IPS-18c (cell line): ENCODE data around the gene RNF214.
"Not testable (repeated sequence)": the region's sequence is repeated elsewhere in the genome, so short reads cannot be mapped to it uniquely, and the experiment has no call there.

ENCODE experiments used
- H3K4me3 ChIP-seq: 2 replicates; pipeline ENCODE4 v1.7.0; 2013; ENCODE audit warnings: low read depth, mild to moderate bottlenecking, low read length, moderate library complexity; ENCODE audit not compliant: insufficient read depth
- H3K9me3 ChIP-seq: one replicate; pipeline ENCODE4 v1.6.1; 2013; ENCODE audit warnings: mild to moderate bottlenecking, low read length, moderate library complexity; ENCODE audit not compliant: control insufficient read depth, insufficient read depth

The RNF214 gene

DNA sequence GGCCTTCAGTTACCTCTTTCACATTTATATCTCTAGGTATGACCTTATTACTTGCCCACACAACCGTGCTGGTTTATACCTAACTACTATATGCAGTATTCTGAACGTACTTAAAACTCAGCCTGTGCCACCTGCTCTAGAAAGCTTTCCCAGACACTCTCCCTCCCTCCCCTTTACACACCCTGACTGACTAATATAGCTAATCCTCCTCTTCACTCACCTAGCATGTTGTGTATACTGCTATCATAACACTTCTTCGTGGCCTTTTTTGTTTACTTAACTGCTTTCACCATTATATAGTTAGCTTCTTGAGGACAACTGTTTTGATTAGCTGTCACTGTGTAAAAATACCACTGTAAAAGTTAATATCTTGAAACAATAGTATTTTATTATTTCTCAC, 23.5 kb downstream of the RNF214 start:
- Histone ChIP-seq H3K4me3 (no peak overlapping the region), H3K9me3 (no peaks in the 10 kb centered on the region)

DNA sequence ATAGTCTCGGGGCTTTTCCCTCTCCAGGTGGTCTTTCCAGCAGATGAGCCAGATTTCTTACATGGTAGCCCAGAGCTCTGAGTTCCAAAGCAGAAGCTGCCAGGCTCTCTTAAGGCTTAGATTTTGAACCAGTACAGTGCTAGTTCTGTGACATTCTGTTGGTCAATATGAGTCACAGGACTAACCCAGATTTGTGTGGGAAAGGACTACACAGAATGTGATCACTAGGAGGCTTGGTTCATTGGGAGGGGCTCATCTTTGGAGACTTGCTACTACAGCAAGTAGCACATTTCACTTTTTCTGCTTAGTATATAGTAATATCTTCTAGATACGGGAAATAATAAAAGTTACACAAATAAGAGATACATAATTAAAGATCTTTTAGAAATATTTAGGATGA, 24.1 kb downstream of the RNF214 start:
- Histone ChIP-seq H3K4me3 (no peak overlapping the region), H3K9me3 (no peaks in the 10 kb centered on the region)

DNA sequence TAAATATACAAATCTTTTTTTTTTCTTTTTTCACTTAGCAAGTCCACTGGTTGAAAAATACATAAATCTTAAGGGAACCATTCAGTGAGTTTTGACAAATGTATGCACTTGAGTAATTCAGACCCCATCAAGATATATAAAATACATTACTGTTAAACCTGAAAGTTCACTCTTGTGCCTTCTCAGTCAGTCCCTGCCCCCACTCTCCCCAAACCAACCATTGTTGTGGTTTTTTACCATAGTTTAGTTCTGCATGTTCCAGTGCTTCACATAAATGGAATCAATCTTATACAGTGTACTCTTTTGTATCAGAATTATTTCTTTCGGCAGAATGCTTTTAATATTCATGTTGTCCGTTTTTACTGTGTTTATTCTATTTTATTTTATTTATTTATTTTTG, 26.1 kb downstream of the RNF214 start:
- Histone ChIP-seq H3K4me3 (no peak overlapping the region), H3K9me3 (no peaks in the 10 kb centered on the region)

DNA sequence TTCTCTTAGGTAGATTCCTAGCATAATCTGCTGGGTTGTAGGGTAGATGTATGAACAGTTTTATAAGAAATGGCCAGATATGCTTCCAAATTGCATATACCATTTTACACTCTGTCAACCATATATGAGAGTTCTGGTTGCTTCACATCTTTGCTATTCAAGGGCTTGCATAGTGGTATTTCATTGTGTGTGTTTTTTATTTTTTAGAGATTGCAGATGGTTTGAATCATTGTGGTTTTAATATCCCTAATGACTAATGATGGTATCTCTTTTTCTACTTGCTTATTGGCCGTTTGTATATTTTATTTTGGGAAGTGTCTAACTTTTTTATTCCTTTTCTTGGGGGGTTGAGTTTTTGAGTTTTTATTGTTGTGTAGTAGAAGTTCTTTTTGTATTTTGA, 26.9 kb downstream of the RNF214 start:
- Histone ChIP-seq H3K4me3 (no peak overlapping the region), H3K9me3 (no peaks in the 10 kb centered on the region)

DNA sequence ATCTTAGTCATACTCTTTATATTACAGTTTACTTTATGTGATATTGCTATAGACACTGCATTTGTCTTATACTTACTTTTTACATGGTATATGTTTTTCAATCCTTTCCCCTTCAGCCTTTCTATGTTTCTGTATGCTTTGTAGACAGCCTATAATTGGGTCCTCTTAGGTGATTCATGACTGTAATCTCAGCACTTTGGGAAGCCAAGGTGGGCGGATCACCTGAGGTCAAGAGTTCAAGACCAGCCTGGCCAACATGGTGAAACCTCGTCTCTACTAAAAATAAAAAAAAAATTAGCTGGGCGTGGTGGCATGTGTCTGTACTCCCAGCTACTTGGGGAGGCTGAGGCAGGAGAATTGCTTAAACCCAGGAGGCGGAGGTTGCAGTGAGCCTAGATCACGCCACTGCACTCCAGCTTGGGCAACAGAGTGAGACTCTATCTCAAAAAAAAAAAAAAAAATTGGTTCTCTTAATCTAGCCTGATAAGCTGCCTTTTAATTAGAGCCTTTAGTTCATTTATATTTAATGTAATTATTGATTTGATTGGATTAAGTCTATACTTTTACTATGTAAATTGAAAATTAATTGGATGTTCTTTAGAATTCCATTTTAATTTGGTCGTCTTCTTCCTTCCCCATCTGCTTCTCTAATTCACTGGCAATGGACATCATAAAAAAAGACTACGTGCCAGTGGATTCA, 32.3 kb downstream of the RNF214 start:
- not testable (repeated sequence) for H3K9me3 ChIP-seq, H3K4me3 ChIP-seq

DNA sequence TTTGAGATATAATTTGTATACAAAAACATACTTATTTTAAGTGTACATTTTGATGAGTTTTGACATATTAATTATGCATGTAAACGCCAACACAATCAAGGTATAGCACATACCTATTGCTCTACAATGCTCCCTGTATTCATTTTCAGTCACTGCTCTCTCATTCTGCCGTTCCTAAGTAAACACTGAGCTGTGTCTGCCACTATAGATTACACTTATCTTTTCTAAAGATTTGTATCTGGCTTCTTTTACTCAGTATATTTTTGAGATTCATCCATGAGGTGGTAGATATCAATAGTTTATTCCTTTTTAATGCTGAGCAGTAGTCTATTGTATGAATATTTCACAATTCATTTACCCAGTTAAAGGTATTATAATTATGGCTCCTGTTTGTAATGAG, 33.3 kb downstream of the RNF214 start:
- no peaks in the 10 kb centered on the region for H3K9me3 ChIP-seq
- no peak overlapping the region for H3K4me3 ChIP-seq

DNA sequence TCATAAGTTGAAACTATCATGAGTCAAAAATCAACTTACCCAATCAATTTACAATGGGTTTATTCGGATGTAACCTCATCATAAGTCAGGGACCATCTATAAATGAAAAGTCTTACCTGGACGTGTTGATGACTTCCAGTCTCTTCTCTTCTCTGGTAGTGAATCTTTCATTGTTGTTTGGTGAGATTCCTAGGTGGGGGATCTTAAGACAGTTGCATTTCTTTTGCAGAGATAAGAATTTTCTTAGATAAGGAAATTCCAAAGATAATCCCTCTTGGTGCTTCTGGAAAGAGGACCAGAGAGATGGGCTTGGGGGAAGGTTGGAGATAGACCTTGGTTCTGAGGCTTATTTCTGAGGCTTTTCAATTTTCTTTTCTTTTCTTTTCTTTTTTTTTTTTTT, 37.4 kb downstream of the RNF214 start:
- H3K4me3 ChIP-seq, result no peak overlapping the region
- no peaks in the 10 kb centered on the region for H3K9me3 ChIP-seq

DNA sequence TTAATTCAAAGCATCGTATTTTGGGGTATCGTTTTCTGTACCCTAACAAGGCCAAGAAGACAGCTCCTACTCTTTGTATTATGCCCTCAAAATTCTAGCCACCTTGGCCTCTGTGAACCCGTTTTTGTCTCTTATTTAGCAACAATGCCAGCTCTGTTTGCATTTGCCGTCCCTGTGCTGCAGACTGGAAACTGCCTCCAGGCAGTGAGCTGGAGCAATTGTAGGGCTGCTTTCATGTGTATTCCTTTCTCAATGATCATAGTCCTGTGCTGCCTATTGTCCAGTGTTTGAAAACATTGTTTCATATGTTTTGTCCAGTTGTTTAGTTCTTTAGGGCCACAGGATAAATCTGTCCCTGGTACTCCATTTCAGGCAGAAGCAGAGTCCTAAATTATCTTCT, 38.7 kb downstream of the RNF214 start:
- no peak overlapping the region for H3K4me3 ChIP-seq
- no peaks in the 10 kb centered on the region for H3K9me3 ChIP-seq

DNA sequence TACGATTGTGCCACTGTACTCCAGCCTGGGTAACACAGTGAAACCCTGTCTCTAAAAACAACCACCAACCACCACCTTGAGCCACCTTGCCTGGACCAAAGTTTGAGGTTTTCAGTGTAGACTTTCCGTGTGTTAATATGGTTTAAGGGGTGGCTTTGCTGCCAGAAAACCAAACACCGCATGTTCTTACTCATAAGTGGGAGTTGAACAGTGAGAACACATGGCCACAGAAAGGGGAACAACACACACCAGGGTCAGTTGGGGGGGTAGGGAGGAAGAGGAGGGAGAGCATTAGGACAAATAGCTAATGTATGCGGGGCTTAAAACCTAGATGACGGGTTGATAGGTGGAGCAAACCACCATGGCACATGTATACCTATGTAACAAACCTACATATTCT, 39.7 kb downstream of the RNF214 start:
- H3K9me3 ChIP-seq, H3K4me3 ChIP-seq: not testable (repeated sequence)

DNA sequence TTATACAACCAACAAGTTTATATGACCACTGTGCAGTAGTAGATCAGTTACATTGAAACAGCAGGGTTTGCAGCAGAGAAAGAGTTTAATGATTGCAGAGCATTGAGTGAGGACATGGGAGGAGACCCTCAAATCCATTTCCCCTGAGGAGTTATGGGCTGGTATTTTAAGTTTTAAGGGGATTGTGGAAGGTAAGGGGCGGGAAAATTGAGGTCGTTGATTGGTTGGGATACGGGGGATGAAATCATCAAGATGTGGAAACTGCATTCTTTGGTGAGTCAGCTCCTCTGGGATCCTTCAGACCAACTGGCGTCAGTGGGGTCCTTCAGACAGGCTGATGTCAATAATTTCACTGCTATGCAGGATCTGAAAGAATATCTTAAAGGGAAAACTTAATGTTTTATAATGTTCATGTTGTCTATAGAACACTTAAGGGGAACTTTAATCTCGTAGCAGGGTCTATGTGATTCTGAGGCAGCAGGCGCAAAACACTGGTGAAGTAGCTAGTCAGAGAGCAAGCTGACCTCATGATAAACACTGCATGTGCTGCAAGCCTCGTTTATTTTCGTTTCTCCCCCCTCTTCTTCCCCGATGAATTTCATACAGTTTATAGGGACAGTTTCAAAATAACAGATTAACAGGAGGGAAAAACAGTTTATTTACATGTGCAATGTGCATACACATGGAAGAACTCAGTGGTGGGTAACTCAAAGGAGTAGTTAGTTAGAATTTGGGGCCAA, 41.2 kb downstream of the RNF214 start:
- Histone ChIP-seq H3K4me3 (no peak overlapping the region), H3K9me3 (no peaks in the 10 kb centered on the region)

DNA sequence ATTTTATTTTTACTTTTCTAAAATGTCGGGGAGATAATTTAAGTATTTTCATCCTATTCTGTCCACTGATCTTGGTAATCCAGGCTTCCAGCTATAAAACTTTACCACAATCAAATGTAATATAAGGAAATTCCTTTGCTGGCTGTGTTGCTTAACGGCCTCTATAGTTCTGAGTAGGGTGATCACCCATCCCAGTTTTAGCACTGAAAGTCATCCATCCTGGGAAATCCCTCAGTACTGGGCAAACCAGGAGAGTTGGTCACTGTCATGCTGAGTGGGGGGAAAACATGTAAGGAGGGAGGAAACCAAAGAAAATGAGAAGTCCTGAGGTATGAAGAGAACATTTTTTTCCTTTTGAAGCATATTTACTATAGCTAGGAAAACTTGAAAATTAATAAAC, 45.9 kb downstream of the RNF214 start:
- H3K9me3 ChIP-seq, result no peaks in the 10 kb centered on the region
- H3K4me3 ChIP-seq, result no peak overlapping the region

DNA sequence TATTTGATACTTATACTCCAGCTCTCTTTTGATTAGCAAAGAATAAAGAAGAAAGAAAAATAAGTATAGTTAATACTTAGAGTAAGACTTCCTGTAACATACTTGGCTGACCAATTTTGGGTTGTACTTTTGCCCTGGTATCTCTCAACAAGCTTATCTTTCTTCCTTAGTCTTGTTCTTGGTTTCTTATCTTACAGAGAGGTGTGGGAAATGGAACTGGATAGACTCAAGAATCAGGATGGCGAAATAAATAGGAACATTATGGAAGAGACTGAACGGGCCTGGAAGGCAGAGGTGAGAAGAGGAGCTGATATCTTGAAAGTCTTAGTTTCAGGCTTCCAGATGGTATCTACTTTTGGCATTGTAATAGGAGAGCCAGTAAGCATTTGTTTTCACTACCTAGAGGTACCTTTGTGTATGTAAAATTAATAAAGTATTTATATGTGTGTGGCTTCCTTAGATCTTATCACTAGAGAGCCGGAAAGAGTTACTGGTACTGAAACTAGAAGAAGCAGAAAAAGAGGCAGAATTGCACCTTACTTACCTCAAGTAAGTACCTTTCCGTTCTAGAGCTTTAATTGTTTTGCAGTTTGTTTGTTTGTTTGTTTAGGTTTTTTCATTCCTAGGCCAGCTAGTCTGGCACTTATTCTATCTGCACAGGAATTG, 47.4 kb downstream of the RNF214 start:
- H3K9me3 ChIP-seq, result no peaks in the 10 kb centered on the region

DNA sequence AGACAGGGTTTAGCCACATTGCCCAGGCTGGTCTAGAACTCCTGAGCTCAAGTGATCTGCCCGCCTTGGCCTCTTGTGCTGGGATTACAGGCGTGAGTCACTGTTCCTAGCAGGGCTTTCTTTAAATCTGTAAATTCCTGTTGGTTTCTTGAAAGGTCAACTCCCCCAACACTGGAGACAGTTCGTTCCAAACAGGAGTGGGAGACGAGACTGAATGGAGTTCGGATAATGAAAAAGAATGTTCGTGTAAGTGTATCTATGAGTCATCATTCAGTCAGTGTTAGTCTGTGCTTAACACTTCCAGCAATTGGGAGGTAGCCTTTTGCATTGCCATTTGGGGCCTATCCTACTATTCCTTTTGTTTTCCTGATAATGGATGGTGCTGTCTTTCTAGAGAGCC, 48.7 kb downstream of the RNF214 start:
- H3K9me3 ChIP-seq, result no peaks in the 10 kb centered on the region

More for the DNA sequence above, 47.4 kb downstream of the RNF214 start:
- no peak overlapping the region for H3K4me3 ChIP-seq

DNA sequence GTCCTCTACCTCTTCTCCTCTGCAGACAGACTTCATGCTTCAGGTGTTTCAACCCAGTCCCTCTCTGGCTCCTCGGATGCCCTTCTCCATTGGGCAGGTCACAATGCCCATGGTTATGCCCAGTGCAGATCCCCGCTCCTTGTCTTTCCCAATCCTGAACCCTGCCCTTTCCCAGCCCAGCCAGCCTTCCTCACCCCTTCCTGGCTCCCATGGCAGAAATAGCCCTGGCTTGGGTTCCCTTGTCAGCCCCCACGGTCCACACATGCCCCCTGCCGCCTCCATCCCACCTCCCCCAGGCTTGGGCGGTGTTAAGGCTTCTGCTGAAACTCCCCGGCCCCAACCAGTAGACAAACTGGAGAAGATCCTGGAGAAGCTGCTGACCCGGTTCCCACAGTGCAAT, 49.4 kb downstream of the RNF214 start:
- no peaks in the 10 kb centered on the region for H3K9me3 ChIP-seq

More for the DNA sequence above, 48.7 kb downstream of the RNF214 start:
- H3K4me3 ChIP-seq, result no peak overlapping the region

DNA sequence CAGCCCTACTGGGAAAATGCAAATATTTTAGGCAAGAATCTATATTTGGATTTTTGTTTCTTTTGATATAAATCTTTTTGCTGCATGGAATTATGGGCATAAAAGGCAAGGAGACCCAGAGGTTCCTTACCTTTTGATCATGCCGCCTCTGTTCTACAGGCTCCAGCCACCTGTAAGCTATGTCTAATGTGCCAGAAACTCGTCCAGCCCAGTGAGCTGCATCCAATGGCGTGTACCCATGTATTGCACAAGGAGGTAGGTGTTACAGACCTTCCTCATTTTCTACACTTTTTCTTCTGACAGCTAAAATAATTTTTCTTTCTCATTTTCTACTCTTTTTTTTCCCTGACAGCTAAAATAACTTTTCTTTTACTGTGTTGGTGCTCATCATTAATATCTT, 50.5 kb downstream of the RNF214 start:
- Histone ChIP-seq H3K4me3 (no peak overlapping the region), H3K9me3 (no peaks in the 10 kb centered on the region)

More for the DNA sequence above, 49.4 kb downstream of the RNF214 start:
- no peak overlapping the region for H3K4me3 ChIP-seq

DNA sequence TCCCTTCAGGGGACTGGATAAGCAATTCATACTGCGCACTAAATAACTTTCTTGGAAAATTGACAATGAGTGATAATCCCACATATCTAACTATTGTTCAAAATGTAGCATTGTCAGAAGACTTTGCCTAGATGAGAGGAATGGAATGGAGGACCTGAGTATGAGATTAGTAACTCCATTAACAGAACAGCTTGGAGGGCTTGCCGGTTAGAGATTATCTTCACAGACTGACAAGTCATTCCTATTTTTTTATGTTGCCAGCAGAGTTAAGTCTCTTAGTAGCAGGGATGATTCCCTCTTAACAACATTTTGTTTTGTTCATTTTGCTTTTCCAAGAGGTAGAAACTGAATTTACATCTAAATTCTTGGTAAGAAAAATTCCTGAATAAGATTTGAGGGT, 51.6 kb downstream of the RNF214 start:
- H3K9me3 ChIP-seq, result no peaks in the 10 kb centered on the region

DNA sequence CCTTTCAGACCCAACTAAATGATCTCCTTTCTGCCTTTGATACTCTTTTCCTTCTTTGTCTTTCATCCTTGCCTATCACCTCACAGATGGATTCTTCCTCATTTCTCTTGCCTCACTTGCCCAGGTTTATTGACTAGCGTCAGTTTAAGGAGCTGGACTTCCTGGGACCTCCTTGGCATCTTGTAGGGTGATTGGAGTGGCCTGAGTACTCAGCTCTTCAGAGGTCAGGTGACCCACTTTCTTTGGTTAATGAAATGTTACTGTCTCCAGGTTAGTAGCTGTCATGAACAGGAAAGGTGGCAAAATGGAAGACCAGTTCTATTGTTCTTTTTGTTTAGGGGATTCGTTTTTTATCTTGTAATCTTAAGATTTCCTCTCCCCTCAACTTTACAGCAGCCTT, 54.1 kb downstream of the RNF214 start:
- H3K4me3 ChIP-seq, result no peak overlapping the region
- H3K9me3 ChIP-seq, result no peaks in the 10 kb centered on the region

More for the DNA sequence above, 51.6 kb downstream of the RNF214 start:
- no peak overlapping the region for H3K4me3 ChIP-seq

DNA sequence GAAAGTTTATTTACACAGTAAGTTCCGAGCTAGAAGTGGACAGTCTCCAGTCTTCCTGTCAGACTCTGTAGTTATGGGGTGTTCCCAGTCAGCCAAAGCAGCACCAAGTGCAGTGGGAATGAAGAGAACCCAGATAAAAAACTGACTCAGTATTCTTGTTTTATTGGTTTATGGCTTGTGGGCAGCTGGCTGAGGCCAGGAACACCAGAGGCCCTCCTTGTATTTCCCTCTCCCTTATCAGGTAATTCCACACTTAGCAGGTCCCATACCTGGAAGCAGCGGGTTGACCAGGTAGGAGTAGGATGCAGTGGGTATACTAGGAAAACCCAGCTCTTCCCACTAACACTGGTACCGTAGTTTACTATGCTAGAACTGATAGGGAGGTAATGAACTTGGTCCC, 55.2 kb downstream of the RNF214 start:
- Histone ChIP-seq H3K9me3 (no peaks in the 10 kb centered on the region), H3K4me3 (no peak overlapping the region)
